Activated CD8-positive, alpha-beta T cell treated with anti-CD3 and anti-CD28 coated beads for 36 hours (primary cell): ENCODE measurements around the gene KREMEN1. TPM values are rescaled to one million over a fixed set of nuclear protein-coding genes. Genes with fewer than 3 reads are reported as not detected.

ENCODE experiments used
- ATAC-seq: fragments of 200-7000 bp; cut with Tn5 transposase; one replicate; pipeline ENCODE4 v1.10.0; 2021; ENCODE audit warnings: mild to moderate bottlenecking, moderate library complexity
- CTCF ChIA-PET: fragments of 350-600 bp; sonication (Branson Sonifier 250); formaldehyde crosslinking; loops from one replicate; lab custom pipeline; 2021; ENCODE audit warnings: antibody characterized with exemption; lab: Charles Lee
- POLR2A ChIA-PET: fragments of 350-600 bp; sonication (Branson Sonifier 250); formaldehyde crosslinking; loops from one replicate; lab custom pipeline; 2021; ENCODE audit warnings: antibody characterized with exemption; lab: Charles Lee
- DNase-seq: peaks from one replicate; pipeline ENCODE4 v3.0.0-alpha.2; 2020
- H3K27ac Mint-ChIP-seq: one replicate; pipeline ENCODE4 v1.8.0; 2021; ENCODE audit warnings: mild to moderate bottlenecking, mixed read lengths
- H3K27me3 Mint-ChIP-seq: one replicate; pipeline ENCODE4 v1.8.0; 2021; ENCODE audit warnings: mixed read lengths
- H3K36me3 Mint-ChIP-seq: one replicate; pipeline ENCODE4 v1.8.0; 2021; ENCODE audit warnings: low read depth, mixed read lengths
- H3K4me1 Mint-ChIP-seq: one replicate; pipeline ENCODE4 v1.8.0; 2021; ENCODE audit warnings: low read depth, mixed read lengths
- H3K4me3 Mint-ChIP-seq: one replicate; pipeline ENCODE4 v1.8.0; 2021; ENCODE audit warnings: mild to moderate bottlenecking, moderate library complexity, mixed read lengths
- H3K9me3 Mint-ChIP-seq: one replicate; pipeline ENCODE4 v1.8.0; 2021; ENCODE audit warnings: mixed read lengths
- intact Hi-C: fragments of 100-400 bp; cut with micrococcal nuclease; formaldehyde crosslinking; loops from one replicate; pipeline ENCODE4 v1.10.0; 2022
- total RNA-seq, 2 experiments: library from RNA; stranded (reverse); gene quantifications; one replicate each; pipeline ENCODE4 v1.2.3, GENCODE V29; 2021
- TF ChIP-seq, protein P1 (sequence below): fragments of 200-600 bp; IDR thresholded peaks from one replicate; pipeline ENCODE4 v1.8.0; 2022; ENCODE audit warnings: antibody characterized with exemption, mild to moderate bottlenecking

KREMEN1 gene
- total RNA-seq, 2 experiments from 2014 or later: 0.11 to 0.43 TPM

DNA sequence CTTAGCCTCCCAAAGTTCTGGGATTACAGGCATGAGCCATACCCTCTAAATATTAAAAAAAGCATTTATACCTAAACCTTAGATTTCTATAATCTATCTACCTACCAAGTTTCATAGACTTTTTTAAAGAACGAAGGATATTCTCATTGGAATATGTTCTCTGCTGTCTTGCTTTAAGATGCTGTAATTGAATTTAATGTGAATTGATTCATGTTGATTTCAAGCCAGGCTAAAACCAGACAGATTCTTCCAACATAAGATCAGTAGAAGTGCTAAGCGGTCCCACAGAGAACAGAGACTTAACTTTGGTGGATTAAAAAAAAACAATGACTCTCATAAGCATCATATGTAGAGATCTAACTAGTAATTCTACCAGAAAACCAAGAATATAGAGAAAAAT, 14.2 kb downstream of the KREMEN1 start:
- no peak for DNase-seq
- ATAC-seq: no peak
- H3K4me1 Mint-ChIP-seq: no peaks in the 10 kb centered on the region
- CTCF ChIA-PET: no interaction called here
- H3K9me3 Mint-ChIP-seq: no peaks in the 10 kb centered on the region
- intact Hi-C loops: no loop called here
- TF ChIP-seq, protein P1, sequence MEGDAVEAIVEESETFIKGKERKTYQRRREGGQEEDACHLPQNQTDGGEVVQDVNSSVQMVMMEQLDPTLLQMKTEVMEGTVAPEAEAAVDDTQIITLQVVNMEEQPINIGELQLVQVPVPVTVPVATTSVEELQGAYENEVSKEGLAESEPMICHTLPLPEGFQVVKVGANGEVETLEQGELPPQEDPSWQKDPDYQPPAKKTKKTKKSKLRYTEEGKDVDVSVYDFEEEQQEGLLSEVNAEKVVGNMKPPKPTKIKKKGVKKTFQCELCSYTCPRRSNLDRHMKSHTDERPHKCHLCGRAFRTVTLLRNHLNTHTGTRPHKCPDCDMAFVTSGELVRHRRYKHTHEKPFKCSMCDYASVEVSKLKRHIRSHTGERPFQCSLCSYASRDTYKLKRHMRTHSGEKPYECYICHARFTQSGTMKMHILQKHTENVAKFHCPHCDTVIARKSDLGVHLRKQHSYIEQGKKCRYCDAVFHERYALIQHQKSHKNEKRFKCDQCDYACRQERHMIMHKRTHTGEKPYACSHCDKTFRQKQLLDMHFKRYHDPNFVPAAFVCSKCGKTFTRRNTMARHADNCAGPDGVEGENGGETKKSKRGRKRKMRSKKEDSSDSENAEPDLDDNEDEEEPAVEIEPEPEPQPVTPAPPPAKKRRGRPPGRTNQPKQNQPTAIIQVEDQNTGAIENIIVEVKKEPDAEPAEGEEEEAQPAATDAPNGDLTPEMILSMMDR: no peak
- no peak overlapping the region for H3K4me3 Mint-ChIP-seq
- H3K27me3 Mint-ChIP-seq: peaks cover 14% of the 10 kb centered on the region
- no peaks in the 10 kb centered on the region for H3K36me3 Mint-ChIP-seq
- no peak overlapping the region for H3K27ac Mint-ChIP-seq
- POLR2A ChIA-PET: interaction anchor here (1.1 kb wide), 1 partner anchor 201 kb away, joined by 3 read pairs; no protein-coding TSS in a partner anchor

DNA sequence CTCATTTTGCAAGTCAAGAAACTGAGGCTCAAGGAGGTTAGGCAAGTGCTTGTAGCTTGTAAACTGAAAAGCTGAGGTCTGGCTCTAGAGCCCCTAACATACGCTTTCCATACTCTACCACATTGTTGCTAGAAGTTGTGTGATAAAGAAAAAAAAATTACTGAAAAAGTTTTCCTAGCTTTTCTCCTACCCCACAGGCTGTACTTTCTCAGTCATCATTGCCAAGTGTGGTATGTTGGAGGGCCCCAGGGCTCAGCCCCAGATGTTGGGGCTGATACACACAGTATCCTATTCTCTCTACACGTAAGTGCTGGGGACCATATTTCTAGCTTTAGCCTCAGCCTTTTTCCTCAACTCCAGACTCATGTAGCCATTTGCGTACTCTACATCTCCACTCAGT, 16.0 kb downstream of the KREMEN1 start:
- TF ChIP-seq, protein P1: no peak
- no peak overlapping the region for H3K4me3 Mint-ChIP-seq
- CTCF ChIA-PET: interaction anchor here (0.6 to 1.7 kb wide), 2 partner anchors 65 to 364 kb away, joined by 3 to 5 read pairs; no protein-coding TSS in a partner anchor

DNA sequence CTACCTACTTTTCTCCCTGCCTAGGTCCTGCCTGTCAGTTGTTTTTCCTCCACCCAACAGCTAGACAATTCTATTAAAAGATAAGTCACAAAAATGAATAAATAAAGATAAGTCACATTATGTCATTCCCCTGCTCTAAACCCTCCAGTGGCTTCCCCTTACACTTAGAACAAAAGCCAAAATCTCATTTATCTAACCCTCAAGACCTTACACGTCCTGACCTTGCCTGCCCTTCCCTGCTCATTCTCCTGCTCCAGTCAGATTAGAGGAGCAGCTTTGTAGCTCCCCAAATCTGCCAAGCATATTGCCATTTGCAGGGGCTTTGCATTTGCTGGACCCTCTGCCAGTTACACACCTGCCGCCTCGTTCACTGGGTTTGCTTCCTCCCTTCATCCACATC, 16.7 kb downstream of the KREMEN1 start:
- ChIA-PET CTCF (interaction anchor here (1.7 kb wide), 1 partner anchor 64 kb away, joined by 5 read pairs; no protein-coding TSS in a partner anchor), POLR2A (interaction anchor here (0.6 kb wide), 1 partner anchor 24 kb away, joined by 3 read pairs; no protein-coding TSS in a partner anchor)
- DNase-seq (no peak), ATAC-seq (no peak)
- Mint-ChIP-seq H3K9me3 (no peaks in the 10 kb centered on the region), H3K4me3 (no peak overlapping the region), H3K27ac (no peak overlapping the region), H3K4me1 (no peaks in the 10 kb centered on the region), H3K27me3 (peaks cover 13% of the 10 kb centered on the region), H3K36me3 (no peaks in the 10 kb centered on the region)
- intact Hi-C loops: no loop called here
- TF ChIP-seq, protein P1: no peak

More for the DNA sequence above, 16.0 kb downstream of the KREMEN1 start:
- no peaks in the 10 kb centered on the region for H3K36me3 Mint-ChIP-seq
- ATAC-seq: no peak
- no peak for DNase-seq
- no peaks in the 10 kb centered on the region for H3K4me1 Mint-ChIP-seq
- intact Hi-C loops: no loop called here
- no peaks in the 10 kb centered on the region for H3K9me3 Mint-ChIP-seq
- POLR2A ChIA-PET: no interaction called here
- peaks cover 13% of the 10 kb centered on the region for H3K27me3 Mint-ChIP-seq
- H3K27ac Mint-ChIP-seq: no peak overlapping the region

DNA sequence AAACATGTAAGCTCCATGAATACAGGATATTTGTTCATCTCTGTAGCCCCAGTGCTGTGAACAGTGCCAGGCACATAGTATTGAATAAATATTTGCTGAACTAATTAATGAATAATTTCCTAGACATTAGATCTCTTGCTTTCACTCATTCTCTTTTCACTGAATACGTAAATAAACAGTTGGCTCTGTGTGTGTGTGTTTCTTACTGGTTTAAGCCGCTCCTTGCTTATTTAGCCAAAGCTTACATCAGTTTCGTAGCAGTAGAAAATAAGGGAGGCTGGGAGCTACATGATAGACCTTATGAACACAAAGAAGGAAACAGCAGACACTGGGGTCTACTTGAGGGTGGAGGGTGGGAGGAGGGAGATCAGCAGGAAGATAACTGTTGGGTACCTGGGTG, 17.2 kb downstream of the KREMEN1 start:
- TF ChIP-seq, protein P1: no peak
- ChIA-PET CTCF (no interaction called here), POLR2A (interaction anchor here (0.6 kb wide), 1 partner anchor 25 kb away, joined by 3 read pairs; no protein-coding TSS in a partner anchor)
- Mint-ChIP-seq H3K36me3 (no peaks in the 10 kb centered on the region), H3K27ac (no peak overlapping the region), H3K4me3 (no peak overlapping the region), H3K27me3 (peaks cover 13% of the 10 kb centered on the region), H3K9me3 (no peaks in the 10 kb centered on the region), H3K4me1 (no peaks in the 10 kb centered on the region)
- ATAC-seq: no peak
- intact Hi-C loops: no loop called here
- DNase-seq: no peak

DNA sequence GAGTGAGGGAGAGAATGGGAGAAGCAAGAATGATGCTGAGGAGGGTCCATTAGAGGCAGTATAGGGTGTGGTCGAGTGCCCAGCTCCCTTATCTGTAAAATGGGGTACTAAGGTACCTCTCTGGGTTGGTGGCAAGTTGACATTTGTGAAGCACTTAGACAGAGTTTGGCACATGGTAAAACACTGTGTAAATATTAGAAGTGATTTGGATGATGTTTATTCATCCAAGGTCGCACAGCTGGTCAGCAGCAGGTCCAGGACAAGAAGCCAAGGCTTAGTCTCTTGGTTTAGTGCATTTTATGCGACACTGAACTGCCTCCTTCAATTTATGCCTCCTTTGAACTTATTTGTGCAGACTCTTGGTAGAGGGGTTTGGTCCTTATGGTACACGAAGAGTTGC, 19.4 kb downstream of the KREMEN1 start:
- intact Hi-C loops: no loop called here
- ATAC-seq: no peak
- TF ChIP-seq, protein P1: no peak
- Mint-ChIP-seq H3K27ac (no peak overlapping the region), H3K9me3 (no peaks in the 10 kb centered on the region), H3K4me3 (no peak overlapping the region), H3K36me3 (no peaks in the 10 kb centered on the region), H3K27me3 (peaks cover 13% of the 10 kb centered on the region), H3K4me1 (no peaks in the 10 kb centered on the region)
- ChIA-PET POLR2A (no interaction called here), CTCF (no interaction called here)
- no peak for DNase-seq
